PC-3 (cell line): ENCODE results near the gene MAGI1. TPM values are rescaled to one million over a fixed set of nuclear protein-coding genes. Genes with fewer than 3 reads are reported as not detected.

Experiments used
- ATAC-seq: fragments of 200-7000 bp; cut with Tn5 transposase; 2 replicates; pipeline ENCODE4 v1.9.1; 2020; ENCODE audit warnings: mild to moderate bottlenecking, moderate library complexity
- BruUV-seq: library from RNA; stranded (reverse); fragments of 400-500 nt; replicated peaks from 2 replicates; lab custom pipeline; 2021; lab: Mats Ljungman, UMichigan
- CTCF ChIA-PET: fragments of 300-600 bp; sonication (Branson Sonifier 250); formaldehyde crosslinking; loops from one replicate; lab custom pipeline; 2022; ENCODE audit warnings: antibody characterized with exemption; lab: Charles Lee
- POLR2A ChIA-PET: fragments of 300-600 bp; sonication (Branson Sonifier 250); formaldehyde crosslinking; loops from one replicate; lab custom pipeline; 2022; ENCODE audit warnings: antibody characterized with exemption; ENCODE audit not compliant: unreplicated experiment; lab: Charles Lee
- DNase-seq: peaks from one replicate; pipeline ENCODE4 v3.0.0-alpha.2; 2015
- H2AFZ ChIP-seq: fragments of 300-600 bp; sonication (generic); 2 replicates; pipeline ENCODE4 v1.6.0; 2016; ENCODE audit warnings: antibody characterized with exemption, low read length
- H3F3A ChIP-seq: fragments of 300-600 bp; sonication (generic); one replicate; pipeline ENCODE4 v1.6.0; 2017; ENCODE audit warnings: antibody characterized with exemption, low read length, control low read depth, mild to moderate bottlenecking; ENCODE audit not compliant: unreplicated experiment
- H3K27ac ChIP-seq: fragments of 300-600 bp; sonication (generic); 2 replicates; pipeline ENCODE4 v1.5.1; 2016; ENCODE audit warnings: mild to moderate bottlenecking, low read length
- H3K27me3 ChIP-seq: fragments of 300-600 bp; sonication (generic); 2 replicates; pipeline ENCODE4 v1.6.1; 2016; ENCODE audit warnings: low read length, mixed read lengths
- H3K36me3 ChIP-seq: fragments of 300-600 bp; sonication (generic); 2 replicates; pipeline ENCODE4 v1.6.1; 2016; ENCODE audit warnings: low read depth, mixed run types, low read length, mixed read lengths
- H3K4me1 ChIP-seq: fragments of 300-600 bp; sonication (generic); 2 replicates; pipeline ENCODE4 v1.5.1; 2016; ENCODE audit warnings: low read length; ENCODE audit not compliant: insufficient read depth
- H3K4me2 ChIP-seq: fragments of 300-600 bp; sonication (generic); 2 replicates; pipeline ENCODE4 v1.6.0; 2016; ENCODE audit warnings: low read length
- H3K4me3 ChIP-seq: fragments of 300-600 bp; sonication (generic); 2 replicates; pipeline ENCODE4 v1.5.1; 2016; ENCODE audit warnings: mild to moderate bottlenecking, low read length, mixed read lengths
- H3K79me2 ChIP-seq: fragments of 300-600 bp; sonication (generic); 2 replicates; pipeline ENCODE4 v1.6.1; 2017; ENCODE audit warnings: low read length, mixed read lengths
- H3K9ac ChIP-seq: fragments of 300-600 bp; sonication (generic); 2 replicates; pipeline ENCODE4 v1.6.0; 2016; ENCODE audit warnings: mild to moderate bottlenecking, low read length
- H3K9me2 ChIP-seq: fragments of 300-600 bp; sonication (generic); replicated peaks from 2 replicates; pipeline ENCODE4 v1.6.1; 2016; ENCODE audit warnings: mixed run types, low read length, mixed read lengths
- H3K9me3 ChIP-seq: fragments of 300-600 bp; sonication (generic); 2 replicates; pipeline ENCODE4 v1.6.1; 2016; ENCODE audit warnings: low read length, mixed read lengths
- H4K20me1 ChIP-seq: fragments of 300-600 bp; sonication (generic); 2 replicates; pipeline ENCODE4 v1.6.1; 2016; ENCODE audit warnings: low read length, mixed read lengths
- EZH2 ChIP-seq: fragments of 300-600 bp; sonication (generic); IDR thresholded peaks from one replicate; pipeline ENCODE4 v1.6.1; 2017; ENCODE audit warnings: antibody characterized with exemption, mild to moderate bottlenecking, low read length; ENCODE audit not compliant: unreplicated experiment
- EZH2phosphoT487 ChIP-seq: fragments of 300-600 bp; sonication (generic); IDR thresholded peaks from 2 replicates; pipeline ENCODE4 v1.6.1; 2018; ENCODE audit warnings: mild to moderate bottlenecking, antibody characterized with exemption, low read length, borderline replicate concordance
- intact Hi-C: fragments of 100-400 bp; cut with micrococcal nuclease; formaldehyde crosslinking; loops from 2 replicates; pipeline ENCODE4 v1.9.0; 2023
- total RNA-seq: library from RNA; depleted of rRNA; stranded (reverse); fragments of >200 nt; gene quantifications from 2 replicates; pipeline ENCODE4 v1.2.3, GENCODE V29; 2014
- TF ChIP-seq, protein P1 (sequence below): fragments of 300-600 bp; sonication (generic); conservative IDR thresholded peaks from 2 replicates; pipeline ENCODE4 v1.5.1; 2017; ENCODE audit warnings: antibody characterized with exemption, low read depth, mild to moderate bottlenecking, low read length

The MAGI1 gene
- total RNA-seq, 1 experiment from 2014 or later: 8.9 TPM

DNA sequence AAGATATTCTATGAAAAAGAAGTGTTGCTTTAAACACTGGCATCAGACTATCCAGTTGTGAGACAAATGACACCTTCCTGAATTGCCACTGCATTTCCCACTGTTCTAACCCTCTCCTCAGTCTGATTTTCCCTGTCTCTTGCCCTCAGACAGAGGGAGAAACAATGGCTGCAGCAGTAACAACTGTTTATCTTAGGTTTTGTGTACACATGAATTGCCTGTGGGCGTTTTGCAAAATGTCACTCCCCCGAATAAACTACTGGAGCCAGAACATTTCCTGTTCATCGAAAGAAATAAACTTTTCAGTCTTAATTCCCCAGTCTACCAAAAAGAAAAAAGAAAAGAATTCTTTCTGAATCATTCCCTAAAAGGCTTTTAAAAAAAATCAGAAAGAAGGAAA, 155.1 kb downstream of the MAGI1 start:
- Histone ChIP-seq H3K9me2 (no peaks in the 10 kb centered on the region), H3K4me3 (peak overlapping the region; percentile 27; the same call in 1 of the 2 replicates), H3K27ac (no peak overlapping the region), H3K9me3 (no peaks in the 10 kb centered on the region), H3K4me2 (peak overlapping the region; percentile 62), H3K36me3 (no peaks in the 10 kb centered on the region), H3F3A (no peaks in the 10 kb centered on the region), H3K27me3 (no peaks in the 10 kb centered on the region), H3K4me1 (peaks cover 11% of the 10 kb centered on the region), H2AFZ (no peak overlapping the region), H4K20me1 (no peaks in the 10 kb centered on the region), H3K79me2 (no peaks in the 10 kb centered on the region), H3K9ac (no peak overlapping the region)
- ChIA-PET POLR2A (no interaction called here), CTCF (no interaction called here)
- intact Hi-C loops: no loop called here
- TF ChIP-seq EZH2phosphoT487 (no peak), EZH2 (no peak)
- TF ChIP-seq, protein P1, sequence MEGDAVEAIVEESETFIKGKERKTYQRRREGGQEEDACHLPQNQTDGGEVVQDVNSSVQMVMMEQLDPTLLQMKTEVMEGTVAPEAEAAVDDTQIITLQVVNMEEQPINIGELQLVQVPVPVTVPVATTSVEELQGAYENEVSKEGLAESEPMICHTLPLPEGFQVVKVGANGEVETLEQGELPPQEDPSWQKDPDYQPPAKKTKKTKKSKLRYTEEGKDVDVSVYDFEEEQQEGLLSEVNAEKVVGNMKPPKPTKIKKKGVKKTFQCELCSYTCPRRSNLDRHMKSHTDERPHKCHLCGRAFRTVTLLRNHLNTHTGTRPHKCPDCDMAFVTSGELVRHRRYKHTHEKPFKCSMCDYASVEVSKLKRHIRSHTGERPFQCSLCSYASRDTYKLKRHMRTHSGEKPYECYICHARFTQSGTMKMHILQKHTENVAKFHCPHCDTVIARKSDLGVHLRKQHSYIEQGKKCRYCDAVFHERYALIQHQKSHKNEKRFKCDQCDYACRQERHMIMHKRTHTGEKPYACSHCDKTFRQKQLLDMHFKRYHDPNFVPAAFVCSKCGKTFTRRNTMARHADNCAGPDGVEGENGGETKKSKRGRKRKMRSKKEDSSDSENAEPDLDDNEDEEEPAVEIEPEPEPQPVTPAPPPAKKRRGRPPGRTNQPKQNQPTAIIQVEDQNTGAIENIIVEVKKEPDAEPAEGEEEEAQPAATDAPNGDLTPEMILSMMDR: no peak
- ATAC-seq: peak; percentile 74
- BruUV-seq: no TSS peak
- DNase-seq: peak; percentile 23

DNA sequence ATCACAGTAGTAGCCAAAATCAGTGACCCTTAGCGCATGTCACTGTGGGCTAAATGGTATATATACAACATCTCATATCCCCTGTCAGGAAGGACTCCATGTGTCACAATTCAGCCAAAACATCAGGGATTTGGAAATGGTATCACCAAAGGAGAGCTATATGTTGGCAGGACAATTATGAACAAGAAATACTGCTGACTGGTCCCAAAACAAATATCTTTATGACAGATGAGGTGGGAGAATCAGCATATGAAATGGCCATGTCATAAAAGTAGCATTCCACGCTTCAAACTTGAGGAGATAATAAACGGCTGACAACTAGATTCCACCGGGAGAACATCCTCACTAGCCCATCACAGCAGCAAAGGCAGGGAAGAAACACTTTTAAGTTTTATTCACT, 158.4 kb downstream of the MAGI1 start:
- no TSS peak for BruUV-seq
- no peak overlapping the region for H3K4me2 ChIP-seq
- no peaks in the 10 kb centered on the region for H4K20me1 ChIP-seq
- no peak overlapping the region for H3K27ac ChIP-seq
- no peak overlapping the region for H3K9ac ChIP-seq
- no peaks in the 10 kb centered on the region for H3K27me3 ChIP-seq
- no peaks in the 10 kb centered on the region for H3K79me2 ChIP-seq
- ChIA-PET POLR2A (no interaction called here), CTCF (no interaction called here)
- no peaks in the 10 kb centered on the region for H3K36me3 ChIP-seq
- H3K9me3 ChIP-seq: no peaks in the 10 kb centered on the region
- no peaks in the 10 kb centered on the region for H3K9me2 ChIP-seq
- H3K4me3 ChIP-seq: no peak overlapping the region
- DNase-seq: no peak
- ATAC-seq: no peak
- no peaks in the 10 kb centered on the region for H3F3A ChIP-seq
- TF ChIP-seq, protein P1: no peak
- TF ChIP-seq EZH2 (no peak), EZH2phosphoT487 (no peak)
- H2AFZ ChIP-seq: no peak overlapping the region
- peaks cover 11% of the 10 kb centered on the region for H3K4me1 ChIP-seq
- intact Hi-C loops: no loop called here

DNA sequence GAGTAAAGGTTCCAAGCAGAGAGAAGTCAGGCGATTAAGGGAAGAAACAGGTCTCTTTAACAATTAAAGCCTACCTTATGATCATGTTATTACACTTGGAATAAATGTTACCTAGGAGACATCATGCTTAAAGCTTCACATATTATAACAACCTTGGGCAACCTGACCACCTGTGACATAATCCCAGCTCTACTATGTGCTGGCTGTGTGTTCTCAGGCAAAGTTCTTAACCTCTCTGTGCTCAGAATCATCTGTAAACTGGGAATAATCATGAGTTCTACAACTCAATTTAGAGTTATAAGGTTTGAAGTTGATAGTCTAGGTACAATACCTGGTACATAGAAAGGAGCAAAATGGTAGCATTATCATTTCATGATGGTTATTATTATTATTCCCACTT, 159.3 kb downstream of the MAGI1 start:
- no peak for ATAC-seq
- BruUV-seq: no TSS peak
- no peaks in the 10 kb centered on the region for H3K79me2 ChIP-seq

More for the DNA sequence above, 159.3 kb downstream of the MAGI1 start:
- no peak for DNase-seq
- H3K27me3 ChIP-seq: no peaks in the 10 kb centered on the region
- no peaks in the 10 kb centered on the region for H3K9me3 ChIP-seq
- no peak overlapping the region for H3K27ac ChIP-seq
- H3K9ac ChIP-seq: no peak overlapping the region
- H3K4me1 ChIP-seq: peaks cover 11% of the 10 kb centered on the region
- H3F3A ChIP-seq: no peaks in the 10 kb centered on the region
- no peak overlapping the region for H3K4me2 ChIP-seq
- no peak overlapping the region for H3K4me3 ChIP-seq
- intact Hi-C loops: no loop called here
- no peaks in the 10 kb centered on the region for H4K20me1 ChIP-seq
- no peaks in the 10 kb centered on the region for H3K36me3 ChIP-seq
- H2AFZ ChIP-seq: no peak overlapping the region
- CTCF ChIA-PET: no interaction called here
- POLR2A ChIA-PET: no interaction called here
- no peaks in the 10 kb centered on the region for H3K9me2 ChIP-seq
- no peak for TF ChIP-seq EZH2phosphoT487
- no peak for TF ChIP-seq EZH2
